MM.1S (cell line): ENCODE data around the gene KCNG3.

Experiments
- DNase-seq: peaks from one replicate; pipeline ENCODE4 v3.0.0-alpha.2; 2015
- H2AFZ ChIP-seq: fragments of 300-600 bp; sonication (generic); 2 replicates; pipeline ENCODE4 v1.6.0; 2016; ENCODE audit warnings: antibody characterized with exemption, low read length
- H3F3A ChIP-seq: fragments of 300-600 bp; sonication (generic); 2 replicates; pipeline ENCODE4 v1.6.1; 2016; ENCODE audit warnings: mild to moderate bottlenecking, antibody characterized with exemption, low read length, moderate library complexity, mixed read lengths; ENCODE audit not compliant: insufficient read depth
- H3K27ac ChIP-seq: fragments of 300-600 bp; sonication (generic); 2 replicates; pipeline ENCODE4 v1.5.1; 2016; ENCODE audit warnings: mild to moderate bottlenecking, low read length
- H3K27me3 ChIP-seq: fragments of 300-600 bp; sonication (generic); replicated peaks from 2 replicates; pipeline ENCODE4 v1.6.0; 2016; ENCODE audit warnings: low read length; ENCODE audit not compliant: insufficient read depth
- H3K36me3 ChIP-seq: fragments of 300-600 bp; sonication (generic); replicated peaks from 2 replicates; pipeline ENCODE4 v1.6.1; 2016; ENCODE audit warnings: mild to moderate bottlenecking, low read length, mixed read lengths; ENCODE audit not compliant: insufficient read depth
- H3K4me1 ChIP-seq: fragments of 300-600 bp; sonication (generic); 2 replicates; pipeline ENCODE4 v1.6.1; 2016; ENCODE audit warnings: low read length, mixed read lengths
- H3K4me2 ChIP-seq: fragments of 300-600 bp; sonication (generic); 2 replicates; pipeline ENCODE4 v1.6.0; 2016; ENCODE audit warnings: low read depth, low read length
- H3K4me3 ChIP-seq: fragments of 300-600 bp; sonication (generic); 2 replicates; pipeline ENCODE4 v1.5.1; 2016; ENCODE audit warnings: low read length, mixed read lengths
- H3K79me2 ChIP-seq: fragments of 300-600 bp; sonication (generic); 2 replicates; pipeline ENCODE4 v1.6.1; 2016; ENCODE audit warnings: mixed run types, low read length, mixed read lengths
- H3K9ac ChIP-seq: fragments of 300-600 bp; sonication (generic); 2 replicates; pipeline ENCODE4 v1.6.1; 2016; ENCODE audit warnings: low read length, mixed read lengths
- H3K9me2 ChIP-seq: fragments of 300-600 bp; sonication (generic); replicated peaks from 2 replicates; pipeline ENCODE4 v1.6.1; 2016; ENCODE audit warnings: mild to moderate bottlenecking, low read length, mixed read lengths; ENCODE audit not compliant: insufficient read depth
- H3K9me3 ChIP-seq: fragments of 300-600 bp; sonication (generic); replicated peaks from 2 replicates; pipeline ENCODE4 v1.6.1; 2016; ENCODE audit warnings: mild to moderate bottlenecking, low read length, mixed read lengths; ENCODE audit not compliant: insufficient read depth
- H4K20me1 ChIP-seq: fragments of 300-600 bp; sonication (generic); 2 replicates; pipeline ENCODE4 v1.6.1; 2016; ENCODE audit warnings: mild to moderate bottlenecking, low read length, moderate library complexity, mixed read lengths; ENCODE audit not compliant: insufficient read depth
- CTCF ChIP-seq: fragments of 300-600 bp; sonication (generic); IDR thresholded peaks from 2 replicates; pipeline ENCODE4 v1.5.1; 2016; ENCODE audit warnings: antibody characterized with exemption, low read length, mixed read lengths
- EZH2 ChIP-seq: fragments of 300-600 bp; sonication (generic); optimal IDR thresholded peaks from 2 replicates; pipeline ENCODE3; 2017; ENCODE audit warnings: low read depth, mild to moderate bottlenecking, antibody characterized with exemption, low read length, mixed read lengths
- EZH2phosphoT487 ChIP-seq: fragments of 300-600 bp; sonication (generic); IDR thresholded peaks from 2 replicates; pipeline ENCODE4 v1.6.1; 2018; ENCODE audit warnings: antibody characterized with exemption, low read length

Gene KCNG3

GRCh38 chr2:42435628-42436027, 58.2 kb downstream of the KCNG3 start:
- H3F3A ChIP-seq: no peaks in the 10 kb centered on the region
- DNase-seq: no peak
- H3K27me3 ChIP-seq: no peaks in the 10 kb centered on the region
- no peaks in the 10 kb centered on the region for H4K20me1 ChIP-seq
- H3K9ac ChIP-seq: no peak overlapping the region
- no peaks in the 10 kb centered on the region for H3K9me2 ChIP-seq
- no peaks in the 10 kb centered on the region for H3K4me1 ChIP-seq
- no peak overlapping the region for H3K27ac ChIP-seq
- H3K79me2 ChIP-seq: no peaks in the 10 kb centered on the region
- H3K4me2 ChIP-seq: no peak overlapping the region
- no peak overlapping the region for H3K4me3 ChIP-seq
- H3K36me3 ChIP-seq: no peaks in the 10 kb centered on the region
- H2AFZ ChIP-seq: no peak overlapping the region
- H3K9me3 ChIP-seq: no peaks in the 10 kb centered on the region
- TF ChIP-seq EZH2: no peak
- no peak for TF ChIP-seq EZH2phosphoT487

- H3K4me3 ChIP-seq: no peak overlapping the region
- no peaks in the 10 kb centered on the region for H3K36me3 ChIP-seq
- no peaks in the 10 kb centered on the region for H3K9me2 ChIP-seq
- no peak overlapping the region for H3K27ac ChIP-seq
- H3K9me3 ChIP-seq: no peaks in the 10 kb centered on the region
- no peak overlapping the region for H2AFZ ChIP-seq
- H3K4me2 ChIP-seq: no peak overlapping the region
- no peaks in the 10 kb centered on the region for H3K27me3 ChIP-seq
- TF ChIP-seq CTCF (no peak), EZH2phosphoT487 (no peak)
- no peaks in the 10 kb centered on the region for H3F3A ChIP-seq
- H3K9ac ChIP-seq: no peak overlapping the region
- no peaks in the 10 kb centered on the region for H3K4me1 ChIP-seq
- H4K20me1 ChIP-seq: no peaks in the 10 kb centered on the region
- H3K79me2 ChIP-seq: no peaks in the 10 kb centered on the region
- DNase-seq: no peak
These were observed 63.6 kb downstream of the KCNG3 start for GRCh38 chr2:42430188-42430587.

GRCh38 chr2:42429352-42429751, 64.4 kb downstream of the KCNG3 start:
- Histone ChIP-seq H3F3A (no peaks in the 10 kb centered on the region), H3K4me2 (no peak overlapping the region), H3K9me2 (no peaks in the 10 kb centered on the region), H3K36me3 (no peaks in the 10 kb centered on the region), H3K4me1 (no peaks in the 10 kb centered on the region), H2AFZ (no peak overlapping the region), H3K27me3 (no peaks in the 10 kb centered on the region), H3K4me3 (no peak overlapping the region), H3K79me2 (no peaks in the 10 kb centered on the region), H3K9me3 (no peaks in the 10 kb centered on the region), H3K9ac (no peak overlapping the region), H4K20me1 (no peaks in the 10 kb centered on the region), H3K27ac (no peak overlapping the region)
- TF ChIP-seq EZH2phosphoT487: no peak
- no peak for TF ChIP-seq CTCF
- TF ChIP-seq EZH2: no peak
- no peak for DNase-seq

- Histone ChIP-seq H3F3A (no peaks in the 10 kb centered on the region), H3K4me2 (no peak overlapping the region), H4K20me1 (no peaks in the 10 kb centered on the region), H3K4me1 (no peaks in the 10 kb centered on the region), H3K36me3 (no peaks in the 10 kb centered on the region), H3K4me3 (no peak overlapping the region), H3K9me3 (no peaks in the 10 kb centered on the region), H3K9me2 (no peaks in the 10 kb centered on the region), H3K79me2 (no peaks in the 10 kb centered on the region), H3K9ac (no peak overlapping the region), H3K27ac (no peak overlapping the region), H2AFZ (no peak overlapping the region), H3K27me3 (no peaks in the 10 kb centered on the region)
- DNase-seq: no peak
- TF ChIP-seq EZH2 (no peak), EZH2phosphoT487 (no peak), CTCF (no peak)
These were observed 68.1 kb downstream of the KCNG3 start for GRCh38 chr2:42425697-42426096.
